K562 (cell line): Measurements from ENCODE around the gene LTBP2. TPM values are rescaled to one million over a fixed set of nuclear protein-coding genes. Genes with fewer than 3 reads are reported as not detected.
A peak's percentile ranks its signal among the peaks of the same experiment; 100 is the strongest.

Experiments used
- CAMTA2 ChIP-seq: fragments of 250-450 bp; sonication (Bioruptor Pico); conservative IDR thresholded peaks from 2 replicates; pipeline ENCODE4 v1.5.1; 2022
- CREBBP ChIP-seq: IDR thresholded peaks from one replicate; pipeline ENCODE4 v1.6.1; 2012; ENCODE audit warnings: low read depth, mild to moderate bottlenecking, control low read depth, inconsistent platforms, low read length
- CSDE1 ChIP-seq, 2 experiments: fragments of 450-650 bp; IDR thresholded peaks; 2 replicates each; pipeline ENCODE4 v1.6.1; 2016; ENCODE audit warnings: mild to moderate bottlenecking in 1 of 2
- FUS ChIP-seq: fragments of 200-400 bp; formaldehyde crosslinking; optimal IDR thresholded peaks from 2 replicates; pipeline ENCODE3; 2017; ENCODE audit warnings: low read depth, low read length
- GABPB2 ChIP-seq: fragments of 250-450 bp; sonication (Bioruptor Pico); conservative IDR thresholded peaks from 2 replicates; pipeline ENCODE4 v1.5.1; 2021; ENCODE audit warnings: mild to moderate bottlenecking
- HNRNPLL ChIP-seq: fragments of 200-400 bp; formaldehyde crosslinking; IDR thresholded peaks from 2 replicates; pipeline ENCODE4 v1.6.1; 2017; ENCODE audit warnings: low read length, low read depth, mild to moderate bottlenecking; ENCODE audit not compliant: poor library complexity, severe bottlenecking
- MEF2D ChIP-seq: conservative IDR thresholded peaks from 2 replicates; pipeline ENCODE4 v1.6.1; 2016; ENCODE audit warnings: low read depth, missing genetic modification characterization, missing compliant biosample characterization
- MEIS2 ChIP-seq: fragments of 450-650 bp; IDR thresholded peaks from 2 replicates; pipeline ENCODE4 v1.6.1; 2014; ENCODE audit warnings: mild to moderate bottlenecking; ENCODE audit not compliant: partially characterized antibody
- NFIC ChIP-seq: fragments of 450-650 bp; IDR thresholded peaks from 2 replicates; pipeline ENCODE4 v1.6.1; 2017; ENCODE audit warnings: mild to moderate bottlenecking, inconsistent platforms
- NONO ChIP-seq, 2 experiments: fragments of 200-400 bp in 1 of 2; fragments of 450-650 bp in 1 of 2; formaldehyde crosslinking in 1 of 2; IDR thresholded peaks; 2 replicates each; pipeline ENCODE4 v1.6.1; 2017; ENCODE audit warnings: low read depth in 2 of 2, mild to moderate bottlenecking in 2 of 2, moderate library complexity in 2 of 2, low read length in 1 of 2
- SMAD4 ChIP-seq: fragments of 250-450 bp; sonication (Bioruptor Pico); conservative IDR thresholded peaks from 2 replicates; pipeline ENCODE4 v1.8.0; 2021; ENCODE audit warnings: inconsistent platforms, mild to moderate bottlenecking, moderate library complexity
- SUPT5H ChIP-seq: fragments of 450-650 bp; IDR thresholded peaks from 2 replicates; pipeline ENCODE4 v1.6.1; 2016
- TCF3 ChIP-seq: sonication (generic); formaldehyde crosslinking; IDR thresholded peaks from 2 replicates; pipeline ENCODE4 v1.4.0; 2020; ENCODE audit warnings: mild to moderate bottlenecking, missing genetic modification reagents
- TEAD1 ChIP-seq, 2 experiments: fragments of 450-650 bp in 1 of 2; sonication (generic) in 1 of 2; formaldehyde crosslinking; IDR thresholded peaks; 2 replicates each; pipeline versions ENCODE4 v1.4.0 to v1.8.0; 2020 to 2022; ENCODE audit warnings: mild to moderate bottlenecking in 2 of 2, missing genetic modification reagents in 1 of 2
- YY1 ChIP-seq, 3 experiments: IDR thresholded peaks; 2 replicates each; pipeline ENCODE4 v1.6.1; 2011; ENCODE audit warnings: low read length in 2 of 3, mild to moderate bottlenecking in 2 of 3, moderate library complexity in 2 of 3, borderline replicate concordance in 1 of 3, control low read depth in 1 of 3, low read depth in 1 of 3; ENCODE audit not compliant: insufficient read depth in 3 of 3, insufficient replicate concordance in 2 of 3, control insufficient read depth in 1 of 3, insufficient read length in 1 of 3; ENCODE audit errors: extremely low read depth in 1 of 3
- ZC3H8 ChIP-seq: fragments of 450-650 bp; IDR thresholded peaks from 2 replicates; pipeline ENCODE4 v1.6.1; 2017
- ZFPM2 ChIP-seq: fragments of 250-450 bp; sonication (Bioruptor Pico); IDR thresholded peaks from 2 replicates; pipeline ENCODE4 v1.5.1; 2022; ENCODE audit warnings: mild to moderate bottlenecking
- ZNF197 ChIP-seq: fragments of 200-800 bp; sonication (Bioruptor generic); IDR thresholded peaks from 2 replicates; pipeline ENCODE4 v1.6.1; 2016; ENCODE audit warnings: low read depth, missing genetic modification characterization, missing compliant biosample characterization
- ZNF75A ChIP-seq: fragments of 450-650 bp; formaldehyde crosslinking; IDR thresholded peaks from 2 replicates; pipeline ENCODE4 v1.4.0; 2020; ENCODE audit warnings: mild to moderate bottlenecking
- polyA plus RNA-seq, 8 experiments: library from polyadenylated mRNA; depleted of rRNA in 4 of 8; stranded (reverse) in 5 of 8; unstranded in 3 of 8; fragments of >200 nt; fragmentation: Nextera tagmentation in 2 of 8; fragmentation: Illumina TruSeq in 1 of 8; extraction: Ambion mirVana in 2 of 8; extraction: Trizol in 1 of 8; gene quantifications; 2 replicates each; pipeline versions ENCODE4 v1.2.1 to v1.2.3, GENCODE V29; 2011 to 2014; ENCODE audit warnings: inconsistent platforms in 1 of 8, missing spikeins in 1 of 8
- total RNA-seq, 7 experiments: library from RNA; depleted of rRNA in 6 of 7; stranded (reverse); fragments of >200 nt in 6 of 7; fragmentation: Illumina TruSeq in 2 of 7; extraction: Trizol in 2 of 7; gene quantifications; 2 replicates each; pipeline versions ENCODE4 v1.2.1 to v1.2.3, GENCODE V29; 2011 to 2021; ENCODE audit warnings: low replicate concordance in 1 of 7
- TF ChIP-seq, protein P1 (sequence below): sonication (generic); formaldehyde crosslinking; IDR thresholded peaks from 2 replicates; pipeline ENCODE4 v1.8.0; 2022; ENCODE audit warnings: mild to moderate bottlenecking, missing genetic modification reagents
- TF ChIP-seq, protein P2 (sequence below): sonication (generic); formaldehyde crosslinking; IDR thresholded peaks from 2 replicates; pipeline ENCODE4 v1.9.0; 2022; ENCODE audit warnings: mild to moderate bottlenecking, missing genetic modification reagents
- TF ChIP-seq, protein P3 (sequence below): fragments of 450-650 bp; formaldehyde crosslinking; IDR thresholded peaks from 2 replicates; pipeline ENCODE4 v1.4.0; 2020; ENCODE audit warnings: mild to moderate bottlenecking, moderate library complexity
- TF ChIP-seq, protein P4 (sequence below): fragments of 450-650 bp; IDR thresholded peaks from 2 replicates; pipeline ENCODE4 v1.6.1; 2016; ENCODE audit warnings: antibody characterized with exemption

LTBP2 gene
- total and polyA plus RNA-seq, 9 of the 15 experiments (the other 6 are each of a cell fraction or from before 2014, with no cell fraction given), result under 0.01 to 0.18 (median 0.03) TPM; not detected in 3

DNA sequence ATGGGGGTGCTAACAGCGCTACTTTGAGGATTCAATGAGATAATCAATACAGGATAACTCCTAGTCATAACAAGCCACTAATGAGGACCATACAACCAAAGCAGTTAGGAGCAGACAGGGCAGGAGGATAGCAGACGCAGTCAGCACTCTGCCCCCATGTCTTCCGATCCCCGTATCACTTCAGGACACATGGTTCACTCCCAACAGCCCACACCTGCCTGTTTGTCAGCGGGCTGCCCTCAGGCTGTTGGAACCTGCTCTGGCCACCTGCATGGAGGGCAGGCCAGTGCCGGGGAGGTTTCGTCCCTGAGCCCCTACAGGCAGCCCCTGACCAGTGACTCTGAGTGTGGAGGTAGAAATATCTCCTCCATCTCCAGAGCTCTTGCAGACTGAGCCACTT lies 37.1 kb upstream of the LTBP2 start (continued):
- TF ChIP-seq NONO (IDR thresholded peaks at IDR 0.05; ENCODE audit: low read depth in 2 of 2, low read length in 1 of 2) (0 out of 4 replicates have a peak, but pooled peaks of 1 of the 2 experiments have one; percentile 35), MEIS2 (no peak), CSDE1 (IDR thresholded peaks at IDR 0.05) (no peak), YY1 (IDR thresholded peaks at IDR 0.05; ENCODE audit: borderline replicate concordance in 1 of 3, control insufficient read depth in 1 of 3, extremely low read depth in 1 of 3, insufficient read depth in 3 of 3, insufficient read length in 1 of 3, insufficient replicate concordance in 2 of 3, low read depth in 1 of 3, low read length in 2 of 3) (no peak), HNRNPLL (no peak), ZC3H8 (no peak), CAMTA2 (CRISPR knock-in tag) (no peak), FUS (no peak), GABPB2 (CRISPR knock-in tag) (no peak), MEF2D (tag) (no peak), SUPT5H (no peak), TEAD1 (CRISPR knock-in tag; IDR thresholded peaks at IDR 0.05) (no peak), TCF3 (CRISPR knock-in tag) (peak; percentile 86), NFIC (peak; percentile 43), ZNF197 (CRISPR knock-in tag) (no peak), ZFPM2 (CRISPR knock-in tag) (no peak), ZNF75A (no peak), CREBBP (no peak), SMAD4 (CRISPR knock-in tag) (peak; percentile 85)
- TF ChIP-seq, protein P1, sequence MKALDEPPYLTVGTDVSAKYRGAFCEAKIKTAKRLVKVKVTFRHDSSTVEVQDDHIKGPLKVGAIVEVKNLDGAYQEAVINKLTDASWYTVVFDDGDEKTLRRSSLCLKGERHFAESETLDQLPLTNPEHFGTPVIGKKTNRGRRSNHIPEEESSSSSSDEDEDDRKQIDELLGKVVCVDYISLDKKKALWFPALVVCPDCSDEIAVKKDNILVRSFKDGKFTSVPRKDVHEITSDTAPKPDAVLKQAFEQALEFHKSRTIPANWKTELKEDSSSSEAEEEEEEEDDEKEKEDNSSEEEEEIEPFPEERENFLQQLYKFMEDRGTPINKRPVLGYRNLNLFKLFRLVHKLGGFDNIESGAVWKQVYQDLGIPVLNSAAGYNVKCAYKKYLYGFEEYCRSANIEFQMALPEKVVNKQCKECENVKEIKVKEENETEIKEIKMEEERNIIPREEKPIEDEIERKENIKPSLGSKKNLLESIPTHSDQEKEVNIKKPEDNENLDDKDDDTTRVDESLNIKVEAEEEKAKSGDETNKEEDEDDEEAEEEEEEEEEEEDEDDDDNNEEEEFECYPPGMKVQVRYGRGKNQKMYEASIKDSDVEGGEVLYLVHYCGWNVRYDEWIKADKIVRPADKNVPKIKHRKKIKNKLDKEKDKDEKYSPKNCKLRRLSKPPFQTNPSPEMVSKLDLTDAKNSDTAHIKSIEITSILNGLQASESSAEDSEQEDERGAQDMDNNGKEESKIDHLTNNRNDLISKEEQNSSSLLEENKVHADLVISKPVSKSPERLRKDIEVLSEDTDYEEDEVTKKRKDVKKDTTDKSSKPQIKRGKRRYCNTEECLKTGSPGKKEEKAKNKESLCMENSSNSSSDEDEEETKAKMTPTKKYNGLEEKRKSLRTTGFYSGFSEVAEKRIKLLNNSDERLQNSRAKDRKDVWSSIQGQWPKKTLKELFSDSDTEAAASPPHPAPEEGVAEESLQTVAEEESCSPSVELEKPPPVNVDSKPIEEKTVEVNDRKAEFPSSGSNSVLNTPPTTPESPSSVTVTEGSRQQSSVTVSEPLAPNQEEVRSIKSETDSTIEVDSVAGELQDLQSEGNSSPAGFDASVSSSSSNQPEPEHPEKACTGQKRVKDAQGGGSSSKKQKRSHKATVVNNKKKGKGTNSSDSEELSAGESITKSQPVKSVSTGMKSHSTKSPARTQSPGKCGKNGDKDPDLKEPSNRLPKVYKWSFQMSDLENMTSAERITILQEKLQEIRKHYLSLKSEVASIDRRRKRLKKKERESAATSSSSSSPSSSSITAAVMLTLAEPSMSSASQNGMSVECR, result no peak
- TF ChIP-seq, protein P2, sequence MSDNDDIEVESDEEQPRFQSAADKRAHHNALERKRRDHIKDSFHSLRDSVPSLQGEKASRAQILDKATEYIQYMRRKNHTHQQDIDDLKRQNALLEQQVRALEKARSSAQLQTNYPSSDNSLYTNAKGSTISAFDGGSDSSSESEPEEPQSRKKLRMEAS, result peak; percentile 57
- TF ChIP-seq, protein P3, sequence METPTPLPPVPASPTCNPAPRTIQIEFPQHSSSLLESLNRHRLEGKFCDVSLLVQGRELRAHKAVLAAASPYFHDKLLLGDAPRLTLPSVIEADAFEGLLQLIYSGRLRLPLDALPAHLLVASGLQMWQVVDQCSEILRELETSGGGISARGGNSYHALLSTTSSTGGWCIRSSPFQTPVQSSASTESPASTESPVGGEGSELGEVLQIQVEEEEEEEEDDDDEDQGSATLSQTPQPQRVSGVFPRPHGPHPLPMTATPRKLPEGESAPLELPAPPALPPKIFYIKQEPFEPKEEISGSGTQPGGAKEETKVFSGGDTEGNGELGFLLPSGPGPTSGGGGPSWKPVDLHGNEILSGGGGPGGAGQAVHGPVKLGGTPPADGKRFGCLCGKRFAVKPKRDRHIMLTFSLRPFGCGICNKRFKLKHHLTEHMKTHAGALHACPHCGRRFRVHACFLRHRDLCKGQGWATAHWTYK (CRISPR knock-in tag), result no peak
- TF ChIP-seq, protein P4, sequence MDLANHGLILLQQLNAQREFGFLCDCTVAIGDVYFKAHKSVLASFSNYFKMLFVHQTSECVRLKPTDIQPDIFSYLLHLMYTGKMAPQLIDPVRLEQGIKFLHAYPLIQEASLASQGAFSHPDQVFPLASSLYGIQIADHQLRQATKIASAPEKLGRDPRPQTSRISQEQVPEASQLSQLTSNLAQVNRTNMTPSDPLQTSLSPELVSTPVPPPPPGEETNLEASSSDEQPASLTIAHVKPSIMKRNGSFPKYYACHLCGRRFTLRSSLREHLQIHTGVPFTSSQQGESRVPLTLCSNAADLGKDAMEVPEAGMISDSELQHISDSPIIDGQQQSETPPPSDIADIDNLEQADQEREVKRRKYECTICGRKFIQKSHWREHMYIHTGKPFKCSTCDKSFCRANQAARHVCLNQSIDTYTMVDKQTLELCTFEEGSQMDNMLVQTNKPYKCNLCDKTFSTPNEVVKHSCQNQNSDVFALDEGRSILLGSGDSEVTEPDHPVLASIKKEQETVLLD, result no peak
